ENCODE results near the gene MED13. TPM values are rescaled to one million over a fixed set of nuclear protein-coding genes. Genes with fewer than 3 reads are reported as not detected.

The MED13 gene
- total RNA-seq, 3 donors from 2014 or later, result 73.4 to 136 (median 92.1) TPM

- Histone ChIP-seq H3K4me1 (no peaks in the 10 kb centered on the region), H3K27me3 (no peaks in the 10 kb centered on the region), H3K4me3 (no peak overlapping the region), H3K9me3 (no peaks in the 10 kb centered on the region), H3K36me3 (no peaks in the 10 kb centered on the region), H3K27ac (no peak overlapping the region)
- no peak for DNase-seq (ENCODE audit: low spot score in 2 of 2)
- intact Hi-C loops (cut with DNase I; ENCODE audit: low total_unique reads), result no loop called here
- TF ChIP-seq POLR2AphosphoS5 (IDR thresholded peaks at IDR 0.05) (no peak), POLR2A (IDR thresholded peaks at IDR 0.05) (no peak), CTCF (IDR thresholded peaks at IDR 0.05) (no peak)
Measured at GRCh38 chr17:62094175-62094574, 29.1 kb upstream of the MED13 start.

GRCh38 chr17:62093188-62094155 lies 28.4 kb upstream of the MED13 start:
- TF ChIP-seq CTCF (IDR thresholded peaks at IDR 0.05) (no peak), POLR2AphosphoS5 (IDR thresholded peaks at IDR 0.05) (no peak), POLR2A (IDR thresholded peaks at IDR 0.05) (no peak)
- no peak for DNase-seq (ENCODE audit: low spot score in 2 of 2)
- Histone ChIP-seq H3K4me3 (no peak overlapping the region), H3K27me3 (no peaks in the 10 kb centered on the region), H3K9me3 (no peaks in the 10 kb centered on the region), H3K4me1 (no peaks in the 10 kb centered on the region), H3K36me3 (no peaks in the 10 kb centered on the region), H3K27ac (no peak overlapping the region)
- intact Hi-C loops (cut with DNase I; ENCODE audit: low total_unique reads), result no loop called here

GRCh38 chr17:62092784-62093183 lies 27.7 kb upstream of the MED13 start:
- H3K4me3 ChIP-seq, result no peak overlapping the region
- TF ChIP-seq CTCF (IDR thresholded peaks at IDR 0.05) (no peak), POLR2AphosphoS5 (IDR thresholded peaks at IDR 0.05) (no peak), POLR2A (IDR thresholded peaks at IDR 0.05) (no peak)
- no peaks in the 10 kb centered on the region for H3K27me3 ChIP-seq
- H3K4me1 ChIP-seq, result no peaks in the 10 kb centered on the region
- no peak overlapping the region for H3K27ac ChIP-seq
- no peak for DNase-seq (ENCODE audit: low spot score in 2 of 2)
- H3K9me3 ChIP-seq, result no peaks in the 10 kb centered on the region
- intact Hi-C loops (cut with DNase I; ENCODE audit: low total_unique reads), result no loop called here
- no peaks in the 10 kb centered on the region for H3K36me3 ChIP-seq

DNA sequence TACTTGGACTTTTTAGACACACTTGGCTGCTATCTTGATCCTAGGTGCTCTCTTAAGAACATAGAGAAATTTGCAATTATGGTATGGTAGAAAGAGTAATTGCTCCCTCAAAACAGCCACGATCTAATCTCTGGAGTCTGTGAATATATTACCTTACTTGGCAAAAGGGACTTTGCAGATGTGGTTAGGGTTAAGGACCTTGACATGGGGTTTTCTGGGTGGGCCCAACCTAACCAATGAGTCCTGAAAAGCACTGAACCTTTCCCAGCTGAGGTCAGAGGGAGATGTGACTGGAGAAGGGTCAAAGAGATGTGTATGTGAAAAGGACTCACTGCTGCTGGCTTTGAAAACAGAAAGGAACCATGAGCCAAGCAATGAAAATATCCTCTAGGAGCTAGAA lies 26.7 kb upstream of the MED13 start:
- Histone ChIP-seq H3K27me3 (no peaks in the 10 kb centered on the region), H3K9me3 (no peaks in the 10 kb centered on the region), H3K27ac (no peak overlapping the region), H3K4me3 (no peak overlapping the region), H3K4me1 (no peaks in the 10 kb centered on the region), H3K36me3 (no peaks in the 10 kb centered on the region)
- DNase-seq (ENCODE audit: low spot score in 2 of 2), result no peak
- TF ChIP-seq POLR2A (IDR thresholded peaks at IDR 0.05) (no peak), CTCF (IDR thresholded peaks at IDR 0.05) (no peak), POLR2AphosphoS5 (IDR thresholded peaks at IDR 0.05) (no peak)
- intact Hi-C loops (cut with DNase I; ENCODE audit: low total_unique reads), result no loop called here

- TF ChIP-seq POLR2A (IDR thresholded peaks at IDR 0.05), result no peak
- no peak for TF ChIP-seq POLR2AphosphoS5 (IDR thresholded peaks at IDR 0.05)
- no peaks in the 10 kb centered on the region for H3K9me3 ChIP-seq
- no peak for DNase-seq (ENCODE audit: low spot score in 2 of 2)
Measured at GRCh38 chr17:62090868-62091267, 25.8 kb upstream of the MED13 start.

More at GRCh38 chr17:62090868-62091267, 25.8 kb upstream of the MED13 start:
- intact Hi-C loops (cut with DNase I; ENCODE audit: low total_unique reads), result no loop called here
- no peak overlapping the region for H3K4me3 ChIP-seq
- H3K36me3 ChIP-seq, result no peaks in the 10 kb centered on the region
- H3K4me1 ChIP-seq, result no peaks in the 10 kb centered on the region
- H3K27me3 ChIP-seq, result no peaks in the 10 kb centered on the region
- no peak overlapping the region for H3K27ac ChIP-seq

Measured in breast epithelium (tissue), 4 donors.